ENCODE data around the gene SGCD.

The SGCD gene

GRCh38 chr5:156513123-156513815 lies 186.3 kb downstream of the SGCD start:
- Histone ChIP-seq H3K27ac (ENCODE audit: extremely low read depth, low read depth, low read length) (no peak overlapping the region), H3K4me3 (ENCODE audit: low read depth, low read length) (no peak overlapping the region), H3K36me3 (ENCODE audit: control insufficient read depth in 2 of 2, insufficient read depth in 1 of 2, low read length in 2 of 2) (no peaks in the 10 kb centered on the region), H3K4me1 (ENCODE audit: control insufficient read depth, insufficient read depth, low read length) (no peaks in the 10 kb centered on the region), H3K9me3 (ENCODE audit: control insufficient read depth, insufficient read depth, low read depth, low read length) (no peaks in the 10 kb centered on the region)
- POLR2A ChIA-PET: no interaction called here
- TF ChIP-seq ZNF37A (tag by site-specific recombination; IDR thresholded peaks at IDR 0.05) (no peak), ZNF747 (tag by site-specific recombination; IDR thresholded peaks at IDR 0.05) (no peak), ZNF658 (tag by site-specific recombination; IDR thresholded peaks at IDR 0.05) (no peak), ZNF571 (tag by site-specific recombination; IDR thresholded peaks at IDR 0.05) (no peak), ZNF660 (tag by site-specific recombination; IDR thresholded peaks at IDR 0.05) (no peak), GFI1B (tag by site-specific recombination; IDR thresholded peaks at IDR 0.05) (no peak), ZFP37 (tag by site-specific recombination; IDR thresholded peaks at IDR 0.05) (no peak), ZNF549 (tag by site-specific recombination; IDR thresholded peaks at IDR 0.05) (no peak), ZNF2 (tag by site-specific recombination; IDR thresholded peaks at IDR 0.05) (no peak), REST (tag by site-specific recombination; IDR thresholded peaks at IDR 0.05) (no peak), ZNF18 (tag by site-specific recombination; IDR thresholded peaks at IDR 0.05) (no peak), ZNF155 (tag by site-specific recombination; IDR thresholded peaks at IDR 0.05) (no peak), KLF8 (tag by site-specific recombination; IDR thresholded peaks at IDR 0.05) (no peak), TRIM28 (IDR thresholded peaks at IDR 0.05; ENCODE audit: borderline replicate concordance, low read length) (no peak)
- CTCF ChIA-PET: no interaction called here

GRCh38 chr5:156515121-156515520 lies 188.2 kb downstream of the SGCD start:
- Histone ChIP-seq H3K36me3 (ENCODE audit: control insufficient read depth in 2 of 2, insufficient read depth in 1 of 2, low read length in 2 of 2) (no peaks in the 10 kb centered on the region), H3K4me1 (ENCODE audit: control insufficient read depth, insufficient read depth, low read length) (no peaks in the 10 kb centered on the region), H3K27ac (ENCODE audit: extremely low read depth, low read depth, low read length) (no peak overlapping the region), H3K4me3 (ENCODE audit: low read depth, low read length) (no peak overlapping the region), H3K9me3 (ENCODE audit: control insufficient read depth, insufficient read depth, low read depth, low read length) (no peaks in the 10 kb centered on the region)
- TF ChIP-seq ZNF629 (tag by site-specific recombination; IDR thresholded peaks at IDR 0.05) (no peak), ZNF404 (tag by site-specific recombination; IDR thresholded peaks at IDR 0.05) (no peak), ZNF350 (tag by site-specific recombination; IDR thresholded peaks at IDR 0.05) (no peak)
- ChIA-PET CTCF (interaction anchor here (0.6 kb wide), 1 partner anchor 285 kb away, joined by 3 read pairs; no protein-coding TSS in a partner anchor), POLR2A (no interaction called here)

- H3K4me1 ChIP-seq (ENCODE audit: control insufficient read depth, insufficient read depth, low read length): no peaks in the 10 kb centered on the region
- no peaks in the 10 kb centered on the region for H3K36me3 ChIP-seq (ENCODE audit: control insufficient read depth in 2 of 2, insufficient read depth in 1 of 2, low read length in 2 of 2)
- CTCF ChIA-PET: interaction anchor here (0.6 to 0.9 kb wide), 2 partner anchors 11 to 35 kb away, joined by 3 to 4 read pairs; no protein-coding TSS in a partner anchor
- no peaks in the 10 kb centered on the region for H3K9me3 ChIP-seq (ENCODE audit: control insufficient read depth, insufficient read depth, low read depth, low read length)
- H3K27ac ChIP-seq (ENCODE audit: extremely low read depth, low read depth, low read length): no peak overlapping the region
- TF ChIP-seq ZNF26 (tag by site-specific recombination; IDR thresholded peaks at IDR 0.05): no peak
- no peak overlapping the region for H3K4me3 ChIP-seq (ENCODE audit: low read depth, low read length)
- POLR2A ChIA-PET: no interaction called here
Measured at GRCh38 chr5:156515803-156516360, 188.9 kb downstream of the SGCD start.

Measured in HEK293 (cell line).